NCI-H2227 (cell line): ENCODE results near the gene CHN2.

Experiments used
- DNase-seq: peaks from one replicate; lab custom pipeline; 2025; ENCODE audit not compliant: unreplicated experiment; lab: John Stamatoyannopoulos, UW

Gene CHN2

DNA sequence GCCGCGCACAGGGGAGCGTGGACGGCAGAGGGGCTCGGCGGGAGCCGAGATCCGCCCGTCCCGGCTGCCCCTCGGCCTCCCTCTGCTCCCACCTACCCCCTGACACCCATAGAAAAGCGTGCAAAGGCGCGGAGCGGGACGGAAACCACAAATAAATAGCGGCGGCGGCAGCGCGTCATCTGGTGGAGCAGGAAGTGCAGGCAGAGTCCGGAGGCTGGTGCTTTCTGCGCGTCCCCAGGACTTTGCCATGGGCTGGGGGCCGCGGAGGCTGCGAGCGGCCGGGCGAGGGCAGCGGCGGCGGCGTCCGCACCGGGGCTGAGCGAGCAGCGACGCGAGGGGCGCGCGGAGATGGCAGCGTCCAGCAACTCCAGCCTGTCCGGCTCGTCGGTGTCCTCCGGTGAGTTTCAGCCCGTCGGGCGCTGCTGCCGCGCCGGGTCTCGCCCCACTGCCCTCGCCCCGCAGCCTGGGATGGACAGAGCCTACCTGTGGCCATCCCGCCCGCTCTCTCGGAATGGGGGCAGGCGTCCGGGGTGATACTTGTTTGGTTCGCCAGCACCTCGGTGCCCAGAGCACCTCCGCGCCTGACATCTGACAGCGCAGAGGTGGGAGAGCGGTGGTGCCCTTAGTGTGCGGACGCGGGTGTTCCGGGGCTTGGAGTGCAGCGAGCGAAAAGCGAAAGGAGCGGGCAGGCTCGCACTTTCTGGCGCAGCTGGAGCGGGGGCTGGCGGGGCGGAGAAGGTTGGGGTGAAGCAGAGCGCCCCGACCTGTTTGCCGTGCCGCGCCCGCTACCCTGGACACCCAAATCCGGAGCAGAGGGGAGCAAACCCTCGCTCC, at the start of gene CHN2:
TSS of gene CHN2 (plus strand) at position 182 of the 834 bp plus-strand sequence.
- DNase-seq: peak; percentile 64

- no peak for DNase-seq
These were observed 49.0 kb upstream of the CHN2 start for GRCh38 chr7:29145553-29146056.

GRCh38 chr7:29146057-29146706, 48.4 kb upstream of the CHN2 start, which contains the start of gene CPVL:
TSS of gene CPVL (minus strand) at chr7:29146537. CDS start at chr7:29121061, 25,476 bp downstream.
- DNase-seq: peak; percentile 53

DNA sequence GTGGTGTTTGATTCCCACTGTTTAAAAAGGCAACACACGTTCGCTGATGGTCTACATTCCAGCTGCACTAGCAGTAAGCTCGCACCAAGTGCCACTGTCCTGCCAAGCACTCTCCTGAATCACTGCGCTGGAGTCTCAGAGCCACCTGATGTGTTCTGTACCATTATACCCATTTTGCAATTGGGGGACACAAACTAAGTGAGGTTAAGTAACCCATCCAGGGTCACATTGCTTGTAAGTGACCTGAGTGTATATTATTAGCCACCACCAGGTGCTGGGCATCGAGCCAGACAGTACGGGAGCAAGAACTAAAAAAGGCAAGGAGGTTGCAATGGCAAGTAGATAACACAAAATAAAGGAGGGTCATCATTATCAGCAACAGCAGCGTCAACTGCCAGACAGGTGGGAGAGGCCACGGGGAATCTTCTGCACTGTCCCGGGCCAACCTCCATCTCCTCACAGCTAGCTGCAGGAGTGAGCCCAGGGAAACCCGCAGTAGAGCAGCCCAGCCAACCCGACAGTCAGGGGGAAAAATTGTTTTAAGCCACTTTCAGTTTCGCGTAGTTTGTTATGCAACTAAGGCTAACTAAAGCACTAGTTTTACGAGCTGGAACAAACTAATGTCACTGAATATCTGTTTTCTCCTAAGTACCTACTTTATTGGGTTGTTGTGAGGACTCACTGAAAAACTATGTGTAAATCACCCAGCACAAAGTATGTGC, 47.5 kb upstream of the CHN2 start:
- peak; percentile 42 for DNase-seq

DNA sequence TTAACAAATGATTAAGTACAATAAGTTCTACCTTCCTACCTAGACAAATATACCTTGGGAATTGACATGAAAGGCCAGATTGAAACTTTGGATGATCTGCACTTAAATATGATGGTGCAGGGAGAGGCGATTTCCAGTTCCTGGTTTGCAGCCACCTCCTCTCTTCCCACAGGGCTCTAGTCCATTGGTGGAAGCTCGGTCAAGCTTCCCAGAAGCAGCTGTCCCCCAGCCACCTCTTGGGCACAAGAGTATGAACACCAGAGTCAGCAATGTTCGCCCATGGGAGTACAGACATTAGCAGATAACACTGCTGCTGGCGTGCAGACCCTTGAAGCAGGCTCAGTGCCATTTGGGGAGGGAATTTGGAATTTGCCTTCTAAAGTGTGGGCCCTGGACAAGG, 46.8 kb upstream of the CHN2 start:
- no peak for DNase-seq

DNA sequence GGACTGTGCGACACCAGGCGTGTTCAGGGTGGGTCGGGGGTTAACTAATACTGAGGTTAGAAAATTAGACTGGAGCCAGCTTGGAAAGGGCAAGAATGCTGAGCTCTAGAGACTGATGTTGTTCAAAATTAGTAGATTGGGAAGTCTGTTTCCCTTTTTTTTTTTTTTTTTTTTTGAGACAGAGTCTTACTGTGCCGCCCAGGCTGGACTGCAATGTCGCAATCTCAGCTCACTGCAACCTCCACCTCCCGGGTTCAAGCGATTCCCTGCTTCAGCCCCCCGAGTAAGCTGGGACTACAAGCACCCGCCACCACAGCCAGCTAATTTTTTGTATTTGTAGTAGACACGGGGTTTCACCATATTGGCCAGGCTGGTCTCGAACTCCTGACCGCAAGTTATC, 45.5 kb upstream of the CHN2 start:
- DNase-seq: no peak

DNA sequence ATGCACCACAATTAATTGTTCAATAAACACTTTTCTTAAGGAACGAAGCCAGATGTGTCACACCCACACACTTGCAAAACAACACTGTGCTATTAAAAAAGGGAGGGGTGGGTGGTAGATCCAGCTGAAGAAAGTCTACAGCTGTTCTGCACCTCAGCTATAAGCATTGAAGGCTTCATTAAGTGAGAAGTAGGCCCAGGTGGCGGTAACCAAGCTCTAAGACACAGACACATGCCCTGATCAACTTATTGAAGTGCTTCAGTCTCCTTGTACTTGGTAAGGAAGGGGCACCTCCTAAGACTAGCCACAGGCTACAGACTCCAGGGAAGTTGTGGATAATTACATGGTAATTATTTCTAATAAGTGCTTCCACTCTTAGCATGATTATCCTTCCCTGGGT, 43.7 kb upstream of the CHN2 start:
- peak; percentile 71 for DNase-seq

GRCh38 chr7:29154076-29154475, 40.5 kb upstream of the CHN2 start:
- no peak for DNase-seq

DNA sequence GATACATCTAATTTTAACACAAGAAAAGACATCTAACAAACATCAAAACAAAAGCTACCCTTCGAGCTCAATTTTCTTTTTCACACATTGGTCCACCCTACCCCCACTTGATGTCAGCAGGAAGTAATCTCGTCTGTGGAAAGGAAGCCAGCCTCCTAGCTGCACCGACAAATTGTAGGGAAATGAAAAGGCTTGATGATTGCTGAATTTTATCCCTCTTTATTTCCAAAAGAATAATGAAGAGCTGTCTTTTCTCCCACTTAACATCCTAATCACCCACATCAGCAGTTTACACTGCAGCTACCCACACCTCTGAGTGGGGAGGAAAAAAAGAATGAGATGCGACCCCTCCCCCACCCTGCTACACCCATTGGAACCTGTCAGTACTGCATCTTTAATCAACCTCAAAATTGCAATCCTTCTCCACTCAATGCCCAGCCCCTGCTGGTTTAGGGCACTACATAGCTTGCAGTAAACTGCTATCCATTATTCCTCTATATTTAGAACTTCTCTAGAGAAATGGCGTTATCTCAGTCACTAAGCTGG, 37.6 kb upstream of the CHN2 start:
- DNase-seq: peak; percentile 84

- peak; percentile 10 for DNase-seq
These were observed 35.7 kb upstream of the CHN2 start for GRCh38 chr7:29158795-29159423.

DNA sequence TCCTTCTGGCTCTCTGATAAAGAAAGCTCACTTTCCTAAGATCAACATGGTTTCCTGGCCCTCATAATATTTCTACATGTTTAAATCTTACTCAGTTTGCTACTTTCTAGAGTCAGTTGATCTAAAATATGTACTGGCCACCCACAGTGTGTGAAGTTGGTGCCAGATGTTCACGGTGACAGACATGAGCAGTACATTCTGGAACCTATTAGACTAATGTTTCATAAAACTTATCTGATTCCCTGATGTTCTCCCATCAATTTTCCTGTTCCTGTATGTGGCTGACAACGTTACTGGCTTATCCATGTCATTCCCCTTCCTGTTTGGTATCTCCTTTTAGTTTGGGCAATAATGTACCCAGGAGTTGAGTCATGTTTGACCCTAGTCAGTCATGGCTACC, 34.5 kb upstream of the CHN2 start:
- no peak for DNase-seq

DNA sequence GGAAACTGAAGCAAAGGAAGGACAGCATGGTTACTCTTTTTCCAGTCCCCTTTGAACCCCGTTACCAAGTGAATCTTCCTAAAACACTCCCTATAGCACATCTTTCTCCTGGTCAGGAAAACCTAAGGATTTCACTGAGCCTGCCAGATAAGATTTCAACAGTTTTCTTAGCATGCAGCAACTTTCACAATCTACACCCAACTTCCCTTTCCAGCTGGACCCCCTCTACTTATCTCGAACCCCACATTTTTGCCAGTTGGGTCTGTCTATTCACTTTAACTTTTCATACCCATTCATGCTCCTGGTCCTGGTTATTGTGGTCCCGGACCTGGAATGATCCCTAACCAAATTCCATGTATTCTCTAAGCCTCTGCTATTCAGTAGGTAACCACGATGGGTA, 33.3 kb upstream of the CHN2 start:
- DNase-seq: no peak

- no peak for DNase-seq
These were observed 32.0 kb upstream of the CHN2 start for GRCh38 chr7:29162577-29162976.

GRCh38 chr7:29163854-29164253, 30.7 kb upstream of the CHN2 start:
- DNase-seq: no peak

DNA sequence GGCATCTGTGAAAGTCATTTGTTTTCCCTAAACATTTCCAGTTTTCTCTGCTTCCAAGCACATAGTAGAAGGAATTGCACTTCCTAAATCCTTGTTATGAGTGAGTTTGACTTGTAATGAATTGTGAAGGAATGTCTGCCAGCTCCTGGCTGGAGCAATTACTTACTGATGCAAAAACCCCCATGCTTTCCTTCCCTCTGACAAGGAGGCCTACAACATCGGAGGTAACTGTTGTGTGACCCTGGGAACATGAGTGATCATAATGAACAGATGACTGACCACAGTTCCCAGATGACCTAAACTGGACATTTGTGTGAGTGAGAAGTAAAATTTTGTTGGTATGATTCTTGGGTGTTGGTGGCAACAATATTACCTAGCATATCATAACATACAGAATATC, 26.9 kb upstream of the CHN2 start:
- no peak for DNase-seq

DNA sequence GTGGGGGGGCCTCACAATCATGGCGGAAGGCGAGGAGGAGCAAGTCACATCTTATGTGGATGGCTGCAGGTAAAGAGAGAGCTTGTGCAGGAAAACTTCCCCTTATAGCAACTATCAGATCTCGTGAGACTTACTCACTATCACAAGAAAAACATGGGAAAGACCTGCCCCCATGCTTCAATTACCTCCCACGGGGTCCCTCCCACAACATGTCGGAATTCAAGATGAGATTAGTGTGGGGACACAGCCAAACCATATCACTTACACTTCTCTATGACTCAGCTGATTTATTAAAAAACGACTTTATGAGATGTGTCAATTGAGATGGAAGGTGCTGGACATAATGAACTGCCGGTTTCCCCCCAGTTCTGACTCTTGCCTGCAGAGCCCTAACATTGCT, 23.8 kb upstream of the CHN2 start:
- DNase-seq: no peak

DNA sequence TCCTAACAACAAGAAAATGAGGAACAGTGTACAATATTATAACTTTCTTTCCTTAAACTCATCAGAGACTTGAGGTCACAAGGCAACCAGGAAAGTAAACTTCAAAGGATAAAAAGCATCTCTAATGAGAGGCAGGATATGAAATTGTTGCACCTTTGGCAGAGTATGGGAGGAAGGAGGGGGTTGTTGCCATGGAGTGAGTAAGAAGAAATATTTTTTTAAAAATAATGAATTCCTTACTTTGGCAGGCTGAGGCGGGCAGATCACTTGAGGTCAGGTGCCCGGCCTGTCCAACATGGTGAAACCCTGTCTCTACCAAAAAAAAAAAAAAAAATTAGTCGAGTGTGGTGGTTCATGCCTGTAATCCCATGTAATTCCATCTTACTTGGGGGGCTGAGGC, 21.1 kb upstream of the CHN2 start:
- peak; percentile 10 for DNase-seq

- DNase-seq: no peak
These were observed 16.5 kb upstream of the CHN2 start for GRCh38 chr7:29177963-29178600.

GRCh38 chr7:29179115-29179514, 15.5 kb upstream of the CHN2 start:
- no peak for DNase-seq

GRCh38 chr7:29184599-29184998, 10.0 kb upstream of the CHN2 start:
- DNase-seq: no peak
